BJ (cell line): ENCODE data around the gene GATA6. TPM values are rescaled to one million over a fixed set of nuclear protein-coding genes. Genes with fewer than 3 reads are reported as not detected.

Experiments used
- CTCF ChIA-PET: fragments of 350-600 bp; formaldehyde crosslinking; extraction: SDS; loops from one replicate; lab custom pipeline; 2021; ENCODE audit warnings: antibody characterized with exemption, inconsistent platforms; lab: Yijun Ruan, JAX
- POLR2A ChIA-PET: fragments of 300-600 bp; sonication (Branson Sonifier 250); formaldehyde crosslinking; extraction: SDS; loops from one replicate; lab custom pipeline; 2021; ENCODE audit warnings: antibody characterized with exemption; lab: Charles Lee
- DNase-seq: peaks from one replicate; pipeline ENCODE4 v3.0.0-alpha.2; 2011; ENCODE audit warnings: low read depth
- H3K27me3 ChIP-seq: 2 replicates; pipeline ENCODE4 v1.6.0; 2011; ENCODE audit warnings: low read length; ENCODE audit not compliant: control insufficient read depth, insufficient read depth
- H3K36me3 ChIP-seq: 2 replicates; pipeline ENCODE4 v1.5.1; 2011; ENCODE audit warnings: low read length; ENCODE audit not compliant: control insufficient read depth, insufficient read depth
- H3K4me3 ChIP-seq: 2 replicates; pipeline ENCODE4 v1.5.1; 2011; ENCODE audit warnings: low read depth, mild to moderate bottlenecking, control low read depth, low read length
- polyA plus RNA-seq: library from polyadenylated mRNA; depleted of rRNA; stranded (reverse); fragments of >200 nt; gene quantifications from 2 replicates; pipeline ENCODE4 v1.2.3, GENCODE V29; 2011
- TF ChIP-seq, protein P1 (sequence below): IDR thresholded peaks from 2 replicates; pipeline ENCODE4 v1.5.1; 2011; ENCODE audit warnings: low read depth, mild to moderate bottlenecking, control low read depth, inconsistent platforms, low read length, moderate library complexity; ENCODE audit not compliant: insufficient read depth

GATA6 gene
- polyA plus RNA-seq, 1 experiment, result 0.65 TPM

DNA sequence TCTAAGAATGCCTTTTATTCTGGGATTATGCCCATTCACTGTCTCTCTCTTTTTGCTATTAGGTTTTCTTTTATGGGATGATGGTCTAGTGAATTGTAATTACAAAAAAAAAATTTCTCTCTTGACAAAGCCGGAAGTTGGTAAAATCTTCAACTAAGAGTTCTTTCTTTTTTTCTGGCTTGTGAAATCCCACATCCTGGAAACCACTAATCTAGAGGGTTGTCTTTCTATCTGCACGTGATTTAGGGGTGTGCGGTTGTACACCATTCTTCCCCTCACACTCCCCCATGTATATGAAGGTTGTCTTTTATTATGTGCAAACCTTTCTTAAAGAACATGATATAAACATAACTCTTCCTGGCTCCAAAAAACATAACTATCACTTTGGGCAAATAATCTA, 52.0 kb downstream of the GATA6 start:
- DNase-seq, result no peak
- TF ChIP-seq, protein P1, sequence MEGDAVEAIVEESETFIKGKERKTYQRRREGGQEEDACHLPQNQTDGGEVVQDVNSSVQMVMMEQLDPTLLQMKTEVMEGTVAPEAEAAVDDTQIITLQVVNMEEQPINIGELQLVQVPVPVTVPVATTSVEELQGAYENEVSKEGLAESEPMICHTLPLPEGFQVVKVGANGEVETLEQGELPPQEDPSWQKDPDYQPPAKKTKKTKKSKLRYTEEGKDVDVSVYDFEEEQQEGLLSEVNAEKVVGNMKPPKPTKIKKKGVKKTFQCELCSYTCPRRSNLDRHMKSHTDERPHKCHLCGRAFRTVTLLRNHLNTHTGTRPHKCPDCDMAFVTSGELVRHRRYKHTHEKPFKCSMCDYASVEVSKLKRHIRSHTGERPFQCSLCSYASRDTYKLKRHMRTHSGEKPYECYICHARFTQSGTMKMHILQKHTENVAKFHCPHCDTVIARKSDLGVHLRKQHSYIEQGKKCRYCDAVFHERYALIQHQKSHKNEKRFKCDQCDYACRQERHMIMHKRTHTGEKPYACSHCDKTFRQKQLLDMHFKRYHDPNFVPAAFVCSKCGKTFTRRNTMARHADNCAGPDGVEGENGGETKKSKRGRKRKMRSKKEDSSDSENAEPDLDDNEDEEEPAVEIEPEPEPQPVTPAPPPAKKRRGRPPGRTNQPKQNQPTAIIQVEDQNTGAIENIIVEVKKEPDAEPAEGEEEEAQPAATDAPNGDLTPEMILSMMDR, result no peak
- H3K36me3 ChIP-seq, result no peaks in the 10 kb centered on the region
- H3K27me3 ChIP-seq, result no peaks in the 10 kb centered on the region
- H3K4me3 ChIP-seq, result no peak overlapping the region
- POLR2A ChIA-PET, result no interaction called here
- CTCF ChIA-PET, result no interaction called here

DNA sequence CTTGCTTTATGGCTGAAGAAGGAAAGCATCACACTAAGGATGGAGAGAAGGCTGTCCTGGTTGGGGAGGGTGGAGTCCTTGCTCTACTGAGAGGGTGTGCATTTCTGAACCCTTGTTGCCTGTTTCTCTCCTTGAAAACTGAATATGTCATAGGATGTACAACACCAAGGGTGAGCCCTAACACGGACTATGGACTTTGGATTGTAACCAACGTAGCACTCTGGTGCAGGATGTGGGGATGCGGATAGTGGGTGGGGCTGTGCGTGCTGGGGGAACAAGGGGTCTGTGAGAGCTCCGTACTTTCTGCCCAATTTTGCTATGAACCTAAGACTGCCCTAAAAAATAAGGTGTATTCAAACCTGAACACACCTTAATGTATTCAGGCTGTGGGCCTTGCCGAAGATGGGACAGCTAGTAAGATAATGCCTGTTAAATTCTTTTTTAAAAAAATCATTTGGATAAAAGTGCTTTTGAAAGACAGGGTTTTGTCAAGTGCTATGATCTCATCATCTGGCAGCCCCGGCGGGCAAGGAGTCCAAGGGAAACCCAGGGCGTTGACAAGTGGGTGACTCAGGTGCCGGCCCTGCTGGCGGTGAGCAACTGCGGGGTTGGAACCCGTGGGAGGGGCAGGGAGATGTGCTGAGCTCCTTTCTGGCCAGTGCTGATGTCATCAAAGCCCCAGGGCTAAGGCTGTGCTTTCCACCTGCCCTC, 54.0 kb downstream of the GATA6 start:
- TF ChIP-seq, protein P1, result no peak
- peak; percentile 15 for DNase-seq
- H3K27me3 ChIP-seq, result 0 out of 2 replicates have a peak, but pooled peaks cover 1% of the 10 kb centered on the region
- POLR2A ChIA-PET, result no interaction called here
- CTCF ChIA-PET, result no interaction called here
- no peaks in the 10 kb centered on the region for H3K36me3 ChIP-seq
- no peak overlapping the region for H3K4me3 ChIP-seq

DNA sequence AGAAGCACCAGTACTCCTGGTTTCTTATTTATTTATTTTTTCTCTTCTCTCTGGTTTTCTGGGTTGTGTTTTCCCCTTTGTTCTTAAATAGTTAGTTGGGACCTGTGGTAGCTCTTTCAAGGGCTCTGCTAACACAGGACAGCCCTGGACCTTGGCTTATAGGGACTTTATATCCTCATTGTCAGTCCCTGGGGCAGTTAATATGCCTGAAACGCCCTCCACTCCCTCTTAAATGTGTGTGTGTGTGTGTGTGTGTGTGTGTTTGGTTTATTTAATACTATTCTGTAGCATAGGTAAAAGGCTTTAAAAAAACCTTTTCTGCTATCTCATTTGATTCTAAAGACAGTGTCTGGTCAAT, 54.6 kb downstream of the GATA6 start:
- no peak for DNase-seq
- Histone ChIP-seq H3K27me3 (0 out of 2 replicates have a peak, but pooled peaks cover 1% of the 10 kb centered on the region), H3K4me3 (no peak overlapping the region), H3K36me3 (no peaks in the 10 kb centered on the region)
- TF ChIP-seq, protein P1, result no peak
- POLR2A ChIA-PET, result no interaction called here
- CTCF ChIA-PET, result no interaction called here

DNA sequence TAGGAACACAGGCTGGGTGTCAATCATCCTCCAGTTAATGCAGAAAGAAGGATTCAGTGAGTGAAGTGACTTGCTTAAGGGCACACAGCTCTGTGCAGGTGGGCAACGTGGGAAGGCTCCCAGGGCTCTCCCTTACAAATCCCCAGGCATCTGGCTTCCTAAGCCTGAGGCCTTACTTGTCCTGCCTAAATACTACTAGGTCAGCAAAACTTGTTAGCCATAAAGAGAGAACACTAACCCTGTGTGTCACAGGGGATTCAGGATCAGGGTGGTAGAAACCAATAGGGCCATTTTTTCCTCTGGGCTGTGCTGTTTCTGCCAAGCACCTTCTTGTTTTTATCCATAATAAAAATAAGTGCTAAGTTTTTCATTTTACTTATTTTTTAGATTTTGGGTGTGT, 55.0 kb downstream of the GATA6 start:
- CTCF ChIA-PET, result interaction anchor here (0.6 kb wide), 1 partner anchor 9 kb away, joined by 3 read pairs; no protein-coding TSS in a partner anchor

DNA sequence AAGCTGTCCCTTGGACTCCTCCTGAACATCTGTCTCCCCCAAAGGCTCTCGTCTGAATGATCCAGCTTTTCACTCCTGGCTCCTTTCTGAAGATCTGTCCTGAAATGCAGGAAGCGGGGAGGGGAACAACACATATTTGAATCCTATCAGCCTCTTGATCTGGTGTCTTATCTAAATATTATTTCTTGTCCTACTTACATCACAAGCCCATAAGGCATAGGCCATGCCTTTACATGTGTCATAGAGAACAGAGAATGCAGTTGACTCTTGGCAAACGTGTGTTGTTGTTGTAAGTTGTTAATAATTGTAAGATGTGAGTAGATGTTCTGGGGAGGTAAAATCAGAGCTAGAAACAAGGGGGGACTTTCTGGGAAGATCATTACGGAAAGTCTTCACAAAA, 57.4 kb downstream of the GATA6 start:
- H3K4me3 ChIP-seq, result no peak overlapping the region
- CTCF ChIA-PET, result interaction anchor here (0.6 kb wide), 1 partner anchor 25 kb away, joined by 3 read pairs; no protein-coding TSS in a partner anchor
- no peaks in the 10 kb centered on the region for H3K36me3 ChIP-seq
- no peak for DNase-seq
- H3K27me3 ChIP-seq, result 0 out of 2 replicates have a peak, but pooled peaks cover 1% of the 10 kb centered on the region
- TF ChIP-seq, protein P1, result no peak
- POLR2A ChIA-PET, result no interaction called here

More for the DNA sequence above, 55.0 kb downstream of the GATA6 start:
- Histone ChIP-seq H3K4me3 (no peak overlapping the region), H3K36me3 (no peaks in the 10 kb centered on the region), H3K27me3 (0 out of 2 replicates have a peak, but pooled peaks cover 1% of the 10 kb centered on the region)
- TF ChIP-seq, protein P1, result no peak
- POLR2A ChIA-PET, result no interaction called here
- no peak for DNase-seq
